ENCODE measurements around the gene RSBN1L. TPM values are rescaled to one million over a fixed set of nuclear protein-coding genes. Genes with fewer than 3 reads are reported as not detected.
"Not testable (repeated sequence)": the region's sequence is repeated elsewhere in the genome, so short reads cannot be mapped to it uniquely, and the experiment has no call there.

Gene RSBN1L
- 21.9 TPM for polyA plus RNA-seq (2013, experiment 1 of 4)
- 25.7 TPM for polyA plus RNA-seq (2013, experiment 2 of 4)
- polyA plus RNA-seq (2013, experiment 3 of 4), result 18.8 TPM
- polyA plus RNA-seq (2013, experiment 4 of 4), result 20.1 TPM

DNA sequence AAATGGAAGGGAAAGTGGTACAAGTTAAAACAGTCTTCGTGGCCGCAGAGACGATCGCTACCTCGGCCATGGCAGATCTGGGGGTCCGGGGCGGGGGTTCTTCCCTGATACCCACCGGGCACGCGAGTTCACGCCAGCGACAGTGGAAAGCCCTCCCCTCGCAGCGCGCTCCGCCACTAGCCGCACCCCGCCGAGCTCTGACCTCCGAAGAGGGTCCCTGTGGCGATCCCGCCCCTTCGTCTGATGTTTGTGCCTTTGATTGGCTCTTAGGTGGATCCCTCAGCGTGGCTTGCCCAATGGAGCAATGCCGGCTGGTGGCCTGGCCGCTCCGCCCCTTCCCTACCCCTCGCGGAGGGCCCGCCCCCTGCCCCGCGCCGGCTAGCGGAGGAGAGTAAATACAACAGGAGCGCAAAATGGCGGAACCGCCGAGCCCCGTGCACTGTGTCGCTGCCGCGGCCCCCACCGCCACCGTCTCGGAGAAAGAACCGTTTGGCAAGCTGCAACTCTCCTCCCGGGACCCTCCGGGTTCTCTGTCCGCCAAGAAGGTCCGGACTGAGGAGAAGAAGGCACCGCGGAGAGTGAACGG is at the start of gene RSBN1L:
Gene RSBN1L, plus strand, starts transcription at position 403 of the 586 bp plus-strand sequence. Its CDS starts 11 bp downstream, at position 414.
- 0 to 1% methylated on average over 53 of the region's 53 CpGs for WGBS, 2 experiments
- Histone ChIP-seq H3K4me3 (ENCODE audit: insufficient read depth, low read depth, low read length) (peak within 1 kb of the TSS; percentile 90), H3K4me1 (ENCODE audit: control insufficient read depth, insufficient read depth, low read length) (peaks cover 4% of the 10 kb centered on the region), H3K27me3 (ENCODE audit: control insufficient read depth, insufficient read depth, low read length, poor library complexity, severe bottlenecking) (no peaks in the 10 kb centered on the region), H3K27ac (ENCODE audit: insufficient read depth, low read depth, low read length, poor library complexity, severe bottlenecking) (peak within 1 kb of the TSS; percentile 90), H3K36me3 (ENCODE audit: control insufficient read depth, insufficient read depth, low read length) (peaks cover 5% of the 10 kb centered on the region), H3K9me3 (ENCODE audit: control insufficient read depth, low read length) (no peaks in the 10 kb centered on the region)

GRCh38 chr7:77648742-77649338 is 47.4 kb upstream of the RSBN1L start:
- H3K9me3 ChIP-seq (ENCODE audit: control insufficient read depth, low read length), result no peaks in the 10 kb centered on the region
- 94 to 97% methylated on average over 5 to 6 of the region's 6 CpGs for WGBS, 2 experiments
- no peak overlapping the region for H3K27ac ChIP-seq (ENCODE audit: insufficient read depth, low read depth, low read length, poor library complexity, severe bottlenecking)
- no peaks in the 10 kb centered on the region for H3K4me1 ChIP-seq (ENCODE audit: control insufficient read depth, insufficient read depth, low read length)
- H3K36me3 ChIP-seq (ENCODE audit: control insufficient read depth, insufficient read depth, low read length), result no peaks in the 10 kb centered on the region
- no peak overlapping the region for H3K4me3 ChIP-seq (ENCODE audit: insufficient read depth, low read depth, low read length)
- no peaks in the 10 kb centered on the region for H3K27me3 ChIP-seq (ENCODE audit: control insufficient read depth, insufficient read depth, low read length, poor library complexity, severe bottlenecking)

GRCh38 chr7:77649716-77650349 is 46.4 kb upstream of the RSBN1L start:
- 91 to 92% methylated on average over 4 of the region's 4 CpGs for WGBS, 2 experiments
- Histone ChIP-seq H3K36me3 (ENCODE audit: control insufficient read depth, insufficient read depth, low read length) (no peaks in the 10 kb centered on the region), H3K4me1 (ENCODE audit: control insufficient read depth, insufficient read depth, low read length) (no peaks in the 10 kb centered on the region), H3K9me3 (ENCODE audit: control insufficient read depth, low read length) (no peaks in the 10 kb centered on the region), H3K27ac (ENCODE audit: insufficient read depth, low read depth, low read length, poor library complexity, severe bottlenecking) (no peak overlapping the region), H3K4me3 (ENCODE audit: insufficient read depth, low read depth, low read length) (no peak overlapping the region), H3K27me3 (ENCODE audit: control insufficient read depth, insufficient read depth, low read length, poor library complexity, severe bottlenecking) (no peaks in the 10 kb centered on the region)

GRCh38 chr7:77651575-77652162 is 44.6 kb upstream of the RSBN1L start:
- no peaks in the 10 kb centered on the region for H3K4me1 ChIP-seq (ENCODE audit: control insufficient read depth, insufficient read depth, low read length)
- H3K27ac ChIP-seq (ENCODE audit: insufficient read depth, low read depth, low read length, poor library complexity, severe bottlenecking), result no peak overlapping the region
- no peaks in the 10 kb centered on the region for H3K27me3 ChIP-seq (ENCODE audit: control insufficient read depth, insufficient read depth, low read length, poor library complexity, severe bottlenecking)
- H3K4me3 ChIP-seq (ENCODE audit: insufficient read depth, low read depth, low read length), result no peak overlapping the region
- WGBS, 2 experiments, result 53 to 59% methylated on average over 3 of the region's 3 CpGs
- H3K9me3 ChIP-seq (ENCODE audit: control insufficient read depth, low read length), result no peaks in the 10 kb centered on the region
- H3K36me3 ChIP-seq (ENCODE audit: control insufficient read depth, insufficient read depth, low read length), result no peaks in the 10 kb centered on the region

GRCh38 chr7:77652826-77653225 is 43.4 kb upstream of the RSBN1L start:
- H3K27ac ChIP-seq (ENCODE audit: insufficient read depth, low read depth, low read length, poor library complexity, severe bottlenecking); H3K27me3 ChIP-seq (ENCODE audit: control insufficient read depth, insufficient read depth, low read length, poor library complexity, severe bottlenecking); H3K4me3 ChIP-seq (ENCODE audit: insufficient read depth, low read depth, low read length); H3K9me3 ChIP-seq (ENCODE audit: control insufficient read depth, low read length); H3K36me3 ChIP-seq (ENCODE audit: control insufficient read depth, insufficient read depth, low read length); H3K4me1 ChIP-seq (ENCODE audit: control insufficient read depth, insufficient read depth, low read length): not testable (repeated sequence)
- WGBS, 2 experiments, result 95 to 96% methylated on average over 12 of the region's 12 CpGs

DNA sequence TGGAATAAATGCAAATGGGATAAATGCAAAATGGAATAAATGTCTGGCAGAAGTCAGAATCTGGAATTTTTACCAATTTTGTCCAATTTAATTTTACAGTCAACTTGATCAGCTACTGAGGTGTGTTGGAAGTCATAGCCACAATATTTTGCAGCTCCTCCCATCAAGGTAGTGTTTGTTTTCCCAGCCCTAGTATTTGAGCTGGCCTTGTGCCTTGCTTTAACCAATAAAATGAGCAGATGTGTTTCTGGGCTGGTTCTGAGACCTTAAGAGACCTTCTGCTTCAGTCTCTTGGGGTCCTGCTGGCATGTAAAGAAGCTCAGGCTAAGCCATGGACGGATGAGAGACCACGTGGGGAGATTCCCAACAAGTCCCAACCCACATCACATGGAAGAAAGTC is 42.7 kb upstream of the RSBN1L start:
- Histone ChIP-seq H3K4me1 (ENCODE audit: control insufficient read depth, insufficient read depth, low read length) (no peaks in the 10 kb centered on the region), H3K27me3 (ENCODE audit: control insufficient read depth, insufficient read depth, low read length, poor library complexity, severe bottlenecking) (no peaks in the 10 kb centered on the region), H3K4me3 (ENCODE audit: insufficient read depth, low read depth, low read length) (no peak overlapping the region), H3K9me3 (ENCODE audit: control insufficient read depth, low read length) (no peaks in the 10 kb centered on the region), H3K27ac (ENCODE audit: insufficient read depth, low read depth, low read length, poor library complexity, severe bottlenecking) (no peak overlapping the region), H3K36me3 (ENCODE audit: control insufficient read depth, insufficient read depth, low read length) (no peaks in the 10 kb centered on the region)
- 98 to 100% methylated on average over 2 of the region's 2 CpGs for WGBS, 2 experiments

DNA sequence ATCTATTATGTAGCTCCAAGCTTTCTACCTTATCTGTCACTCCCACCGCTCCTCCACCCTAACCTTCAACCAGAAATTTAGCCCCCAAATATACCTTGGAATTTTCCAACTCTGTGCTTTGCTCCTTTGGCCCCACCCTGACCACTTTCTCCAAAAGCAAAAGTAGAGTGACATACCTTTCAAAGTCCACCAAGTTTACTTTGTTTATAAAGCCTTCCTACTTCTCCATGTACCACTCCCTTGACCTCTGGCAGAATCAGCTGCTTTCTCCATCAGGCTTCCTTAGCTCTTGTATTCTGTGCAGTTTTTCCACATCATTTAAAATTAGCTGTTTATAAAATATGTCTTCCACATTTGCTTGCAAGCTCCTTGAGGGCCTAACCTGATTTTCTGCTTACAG is 40.9 kb upstream of the RSBN1L start:
- 35 to 36% methylated on average over 1 of the region's 1 CpG for WGBS, 2 experiments
- no peaks in the 10 kb centered on the region for H3K4me1 ChIP-seq (ENCODE audit: control insufficient read depth, insufficient read depth, low read length)
- no peak overlapping the region for H3K27ac ChIP-seq (ENCODE audit: insufficient read depth, low read depth, low read length, poor library complexity, severe bottlenecking)
- no peaks in the 10 kb centered on the region for H3K27me3 ChIP-seq (ENCODE audit: control insufficient read depth, insufficient read depth, low read length, poor library complexity, severe bottlenecking)
- H3K4me3 ChIP-seq (ENCODE audit: insufficient read depth, low read depth, low read length), result no peak overlapping the region
- H3K36me3 ChIP-seq (ENCODE audit: control insufficient read depth, insufficient read depth, low read length), result no peaks in the 10 kb centered on the region
- H3K9me3 ChIP-seq (ENCODE audit: control insufficient read depth, low read length), result no peaks in the 10 kb centered on the region

GRCh38 chr7:77655836-77656455 is 40.3 kb upstream of the RSBN1L start:
- WGBS, 2 experiments, result 87 to 89% methylated on average over 9 of the region's 9 CpGs

DNA sequence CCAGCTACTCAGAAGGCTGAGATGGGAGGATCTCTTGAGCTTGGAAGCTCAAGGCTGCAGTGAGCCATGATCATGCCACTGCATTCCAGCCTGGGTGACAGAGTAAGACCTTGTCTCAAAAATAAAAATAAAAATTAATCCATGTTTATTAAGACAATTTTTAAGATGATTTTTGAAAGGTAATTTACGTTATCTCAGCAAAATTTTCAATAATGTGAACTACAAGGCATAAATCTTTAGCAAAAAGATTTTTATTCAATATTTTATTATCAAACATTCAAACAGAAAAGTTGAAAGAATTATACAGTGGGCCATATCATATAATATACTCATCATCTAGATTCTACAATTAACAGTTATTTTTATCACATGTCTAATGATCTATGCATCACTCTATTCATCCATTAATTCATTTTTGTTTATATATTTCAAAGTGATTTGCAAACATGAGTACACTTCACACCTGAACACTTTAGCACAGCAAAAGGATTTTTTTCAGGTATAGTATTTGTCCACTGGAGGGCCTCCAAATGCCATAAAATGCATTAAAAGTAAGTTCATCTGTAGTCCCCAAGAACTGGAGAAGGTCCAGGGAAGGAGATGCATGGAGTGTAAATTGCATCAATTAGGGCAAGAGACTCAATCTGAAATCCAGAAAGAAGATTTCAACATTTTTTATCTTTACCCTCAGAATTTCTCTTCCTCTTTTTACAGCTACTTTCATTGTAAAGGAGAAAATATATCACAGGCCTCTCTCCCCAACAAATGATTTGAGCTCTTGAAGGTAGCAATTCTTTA is 38.6 kb upstream of the RSBN1L start:
- Histone ChIP-seq H3K27me3 (ENCODE audit: control insufficient read depth, insufficient read depth, low read length, poor library complexity, severe bottlenecking) (no peaks in the 10 kb centered on the region), H3K36me3 (ENCODE audit: control insufficient read depth, insufficient read depth, low read length) (no peaks in the 10 kb centered on the region), H3K4me3 (ENCODE audit: insufficient read depth, low read depth, low read length) (no peak overlapping the region), H3K27ac (ENCODE audit: insufficient read depth, low read depth, low read length, poor library complexity, severe bottlenecking) (no peak overlapping the region), H3K4me1 (ENCODE audit: control insufficient read depth, insufficient read depth, low read length) (no peaks in the 10 kb centered on the region), H3K9me3 (ENCODE audit: control insufficient read depth, low read length) (no peaks in the 10 kb centered on the region)
- WGBS, 2 experiments, result no CpG with 5 or more reads among the region's 1 CpG

More at GRCh38 chr7:77655836-77656455, 40.3 kb upstream of the RSBN1L start:
- no peaks in the 10 kb centered on the region for H3K4me1 ChIP-seq (ENCODE audit: control insufficient read depth, insufficient read depth, low read length)
- no peak overlapping the region for H3K4me3 ChIP-seq (ENCODE audit: insufficient read depth, low read depth, low read length)
- no peaks in the 10 kb centered on the region for H3K9me3 ChIP-seq (ENCODE audit: control insufficient read depth, low read length)
- H3K27ac ChIP-seq (ENCODE audit: insufficient read depth, low read depth, low read length, poor library complexity, severe bottlenecking), result no peak overlapping the region
- H3K27me3 ChIP-seq (ENCODE audit: control insufficient read depth, insufficient read depth, low read length, poor library complexity, severe bottlenecking), result no peaks in the 10 kb centered on the region
- H3K36me3 ChIP-seq (ENCODE audit: control insufficient read depth, insufficient read depth, low read length), result no peaks in the 10 kb centered on the region

Measured in ectodermal cell (in vitro differentiated cells).